Suppressor macrophage treated with lipopolysaccharide for 1 hour (primary cell): ENCODE data around the gene ANKAR.

Experiments used
- DNase-seq, 3 donors: peaks; one replicate each; pipeline ENCODE4 v3.0.0-alpha.2; 2020 to 2022

The ANKAR gene

DNA sequence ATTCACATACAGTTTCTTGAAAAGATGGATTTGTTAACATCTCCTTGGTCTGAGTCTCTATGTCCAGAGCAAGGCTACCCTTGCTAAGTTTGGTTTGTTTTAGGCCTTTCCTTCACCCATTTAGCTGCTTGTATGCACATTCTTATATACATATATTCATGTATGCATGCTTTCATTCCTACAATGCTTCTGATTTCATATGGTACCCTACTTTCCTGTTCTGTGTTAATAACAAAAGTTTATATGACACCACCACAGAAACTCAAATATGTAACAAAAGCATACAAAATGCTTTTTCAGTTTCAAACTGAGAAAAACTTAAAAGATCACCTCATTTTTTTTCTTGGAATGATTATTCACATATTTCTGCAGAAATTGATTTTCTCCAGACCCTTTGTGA, 48.7 kb downstream of the ANKAR start:
- no peak for DNase-seq
